Activated CD8-positive, alpha-beta memory T cell treated with anti-CD3 and anti-CD28 coated beads for 4 hours (primary cell): ENCODE results near the gene PRDM2.

Experiments
- DNase-seq, 2 donors: peaks; one replicate each; pipeline ENCODE4 v3.0.0-alpha.2; 2020; ENCODE audit warnings: low read depth in 2 of 2

PRDM2 gene

DNA sequence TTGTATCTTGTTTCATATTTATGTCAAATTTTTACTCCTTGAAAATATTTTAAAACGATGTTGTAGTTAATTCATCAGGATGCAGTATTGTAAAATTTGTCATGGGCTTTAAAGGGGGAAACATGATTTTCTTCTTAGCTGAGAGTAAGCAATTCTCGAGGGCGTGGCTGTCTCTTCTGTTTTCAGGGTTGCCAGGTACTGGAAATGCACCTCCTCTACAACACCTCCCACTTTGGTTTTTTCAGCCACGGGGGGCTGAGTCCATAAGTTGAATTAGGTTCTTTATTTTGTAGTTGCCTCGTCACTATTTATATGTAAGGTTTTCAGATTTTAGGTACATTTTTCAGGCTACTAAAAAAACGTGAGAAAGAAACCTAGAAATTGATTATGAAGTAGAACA, 64.0 kb downstream of the PRDM2 start:
- no peak for DNase-seq

- DNase-seq: peak in 1 of 2 donors; percentile 19
Measured at GRCh38 chr1:13764588-13765332, 64.8 kb downstream of the PRDM2 start.

DNA sequence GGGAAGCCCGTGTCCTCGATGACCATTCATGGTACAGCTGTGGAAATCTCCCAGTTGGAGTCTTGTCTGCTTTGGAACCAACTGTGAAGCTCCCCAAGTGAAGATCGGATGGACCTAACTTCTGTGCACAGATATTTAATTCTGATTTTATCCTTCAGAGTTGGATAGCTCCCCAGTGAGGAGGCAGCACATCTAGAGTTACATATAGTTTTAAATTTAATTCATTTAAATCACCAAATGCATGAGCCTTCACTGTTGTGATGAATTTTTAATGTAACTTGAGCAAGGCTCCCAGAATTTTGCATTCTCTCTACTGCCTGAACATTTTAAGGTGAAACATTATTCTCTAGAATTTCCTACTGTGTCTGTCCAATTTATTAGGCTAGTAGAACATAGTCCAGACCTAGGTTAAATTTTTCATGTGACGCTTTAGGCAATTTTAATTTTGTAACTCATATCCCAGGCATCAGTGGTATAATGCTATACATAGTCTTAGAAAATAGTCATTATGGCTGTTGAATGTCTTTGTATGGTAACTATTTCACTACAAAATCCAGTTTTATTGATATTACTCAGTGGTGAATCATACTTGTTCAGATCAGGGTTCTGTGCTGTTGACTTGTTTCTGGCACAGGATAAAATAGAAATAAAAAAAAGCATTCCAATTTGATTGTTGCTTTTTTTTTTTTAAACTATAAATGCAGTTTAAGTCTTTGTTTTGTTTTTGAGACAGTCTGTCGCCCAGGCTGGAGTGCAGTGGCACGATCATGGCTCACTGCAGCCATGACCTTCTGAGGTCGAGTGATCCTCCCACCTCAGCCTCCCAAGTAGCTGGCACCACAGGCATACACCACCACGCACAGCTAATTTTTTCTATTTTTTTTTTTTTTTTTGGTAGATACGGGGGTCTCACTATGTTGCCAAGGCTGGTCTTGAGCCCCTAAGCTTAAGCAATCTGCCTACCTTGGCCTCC, 66.9 kb downstream of the PRDM2 start:
- DNase-seq: no peak

DNA sequence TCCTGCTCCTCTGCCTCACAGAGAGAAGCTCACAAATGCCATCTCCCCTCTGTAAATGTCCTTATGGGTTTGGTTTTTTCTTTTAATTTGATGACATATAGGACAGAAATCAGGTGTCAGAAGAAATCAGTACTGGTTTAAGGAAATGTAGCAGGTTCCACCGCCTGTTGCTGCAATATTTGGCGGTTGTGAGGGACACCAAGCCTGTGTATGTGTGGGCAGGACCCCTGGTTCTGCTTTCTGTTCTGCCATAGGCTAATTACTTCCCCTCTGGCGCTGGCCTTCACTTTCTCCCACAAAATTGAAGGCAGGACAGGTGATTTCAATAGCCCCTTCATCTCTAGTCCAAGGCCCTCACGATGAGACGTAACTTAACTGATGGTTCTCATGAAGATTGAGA, 69.2 kb downstream of the PRDM2 start:
- DNase-seq: no peak

DNA sequence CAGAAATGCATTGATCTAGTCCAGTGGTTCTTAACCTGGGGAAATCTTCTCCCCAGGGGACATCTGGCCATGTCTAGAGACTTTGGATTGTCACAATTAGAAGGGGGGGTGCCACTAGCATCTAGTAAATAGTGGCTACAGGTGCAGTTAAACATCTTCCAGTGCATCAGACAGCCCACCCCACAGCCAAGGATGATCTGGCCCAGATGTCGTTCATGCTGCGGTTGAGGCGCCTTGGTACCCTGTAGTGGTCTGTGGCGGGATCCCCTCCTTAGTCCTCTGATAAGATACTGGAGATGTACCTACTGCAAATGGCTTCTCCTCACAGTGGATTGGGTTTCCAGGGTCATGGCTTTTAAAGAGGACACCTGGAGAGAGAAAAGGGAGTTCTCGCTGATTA, 69.8 kb downstream of the PRDM2 start:
- no peak for DNase-seq

GRCh38 chr1:13770743-13771142, 70.8 kb downstream of the PRDM2 start:
- no peak for DNase-seq

DNA sequence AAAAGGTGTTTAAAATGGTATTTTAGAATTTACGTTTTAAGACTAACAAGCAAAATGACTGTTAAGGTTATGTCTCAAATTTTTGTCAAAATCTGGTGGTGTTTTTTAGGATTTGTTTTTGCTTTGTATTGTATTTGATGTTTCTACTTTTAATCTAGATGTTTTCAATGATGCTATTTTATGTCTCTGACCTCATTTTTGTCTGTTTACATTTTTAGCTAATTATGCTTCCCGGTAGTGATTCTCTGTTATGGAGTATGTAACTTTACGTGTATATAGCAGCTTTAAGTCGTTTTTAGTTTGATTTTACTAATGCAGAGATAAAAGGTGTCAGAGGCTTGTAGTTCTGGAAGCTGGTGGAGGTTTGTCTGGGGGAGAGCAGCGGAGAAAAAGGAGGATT, 71.8 kb downstream of the PRDM2 start:
- no peak for DNase-seq

DNA sequence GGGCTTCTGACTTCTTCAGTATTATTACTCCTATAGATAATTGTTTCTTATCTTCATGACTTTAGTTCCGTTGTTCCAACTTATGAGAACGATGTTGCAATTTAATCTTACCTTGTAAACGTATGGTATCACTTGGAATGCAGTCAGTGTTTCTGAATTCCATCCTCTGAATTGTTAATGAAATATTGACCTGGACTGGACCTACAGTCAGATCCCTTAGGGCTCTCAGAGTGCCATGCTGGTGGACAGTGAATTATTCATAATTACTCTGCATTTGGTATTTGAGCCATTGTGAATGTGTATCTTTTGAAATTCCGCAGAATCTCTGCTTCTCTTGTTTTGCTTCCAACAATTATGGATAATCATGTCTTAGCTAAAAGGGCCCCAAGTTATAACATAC, 72.3 kb downstream of the PRDM2 start:
- no peak for DNase-seq

GRCh38 chr1:13774121-13774520, 74.1 kb downstream of the PRDM2 start:
- no peak for DNase-seq

GRCh38 chr1:13775459-13775858, 75.5 kb downstream of the PRDM2 start:
- DNase-seq: no peak

- no peak for DNase-seq
Measured at GRCh38 chr1:13775916-13776315, 75.9 kb downstream of the PRDM2 start.

- no peak for DNase-seq
Measured at GRCh38 chr1:13778431-13778830, 78.4 kb downstream of the PRDM2 start.

DNA sequence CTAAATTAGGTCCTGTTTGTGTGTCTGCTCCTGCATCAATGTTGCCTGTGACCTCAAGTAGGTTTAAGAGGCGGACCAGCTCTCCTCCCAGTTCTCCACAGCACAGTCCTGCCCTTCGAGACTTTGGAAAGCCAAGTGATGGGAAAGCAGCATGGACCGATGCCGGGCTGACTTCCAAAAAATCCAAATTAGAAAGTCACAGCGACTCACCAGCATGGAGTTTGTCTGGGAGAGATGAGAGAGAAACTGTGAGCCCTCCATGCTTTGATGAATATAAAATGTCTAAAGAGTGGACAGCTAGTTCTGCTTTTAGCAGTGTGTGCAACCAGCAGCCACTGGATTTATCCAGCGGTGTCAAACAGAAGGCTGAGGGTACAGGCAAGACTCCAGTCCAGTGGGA, 79.9 kb downstream of the PRDM2 start:
- DNase-seq: no peak

GRCh38 chr1:13780780-13781179, 80.8 kb downstream of the PRDM2 start:
- DNase-seq: no peak

- DNase-seq: no peak
Measured at GRCh38 chr1:13781228-13781627, 81.2 kb downstream of the PRDM2 start.

GRCh38 chr1:13781907-13782633, 82.1 kb downstream of the PRDM2 start:
- DNase-seq: no peak

- no peak for DNase-seq
Measured at GRCh38 chr1:13782634-13783360, 82.8 kb downstream of the PRDM2 start.

DNA sequence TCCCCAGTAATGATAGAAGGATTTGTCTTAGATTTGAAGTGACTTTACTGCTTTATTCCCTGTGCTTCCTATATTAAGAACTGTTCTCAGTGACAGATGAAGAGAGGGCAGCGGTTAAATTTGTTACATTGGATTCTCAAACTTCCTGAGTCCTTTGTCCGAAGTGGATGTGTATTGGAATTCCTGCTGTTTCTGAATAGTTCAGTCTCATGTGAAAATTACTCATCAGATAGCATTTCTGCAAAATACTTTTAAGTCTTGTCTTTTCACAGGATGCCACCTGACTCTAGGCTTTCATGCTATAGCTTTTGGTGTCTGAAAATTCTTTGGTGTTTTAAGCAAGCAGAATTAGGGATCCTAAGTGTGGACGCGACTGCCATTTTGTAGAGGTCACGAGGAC, 83.6 kb downstream of the PRDM2 start:
- DNase-seq: no peak

DNA sequence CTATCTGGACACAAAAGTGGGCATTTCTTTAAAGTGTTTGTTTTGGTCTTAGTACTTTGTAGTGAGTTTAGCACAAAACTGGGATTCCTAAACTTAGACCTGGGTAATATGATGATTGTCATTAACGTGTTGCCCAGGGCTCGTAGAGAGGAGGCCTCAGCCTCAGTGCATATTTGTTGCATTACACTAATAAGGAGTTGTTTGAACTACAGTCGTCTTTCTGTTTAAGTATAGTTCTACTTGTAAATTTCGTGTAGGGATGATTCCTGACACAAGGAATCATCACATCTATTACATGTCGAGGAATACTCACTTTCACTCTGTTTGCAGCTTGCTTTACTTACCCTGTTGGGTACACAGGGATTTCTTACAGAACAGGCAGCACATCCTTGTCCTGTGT, 85.0 kb downstream of the PRDM2 start:
- DNase-seq: no peak

DNA sequence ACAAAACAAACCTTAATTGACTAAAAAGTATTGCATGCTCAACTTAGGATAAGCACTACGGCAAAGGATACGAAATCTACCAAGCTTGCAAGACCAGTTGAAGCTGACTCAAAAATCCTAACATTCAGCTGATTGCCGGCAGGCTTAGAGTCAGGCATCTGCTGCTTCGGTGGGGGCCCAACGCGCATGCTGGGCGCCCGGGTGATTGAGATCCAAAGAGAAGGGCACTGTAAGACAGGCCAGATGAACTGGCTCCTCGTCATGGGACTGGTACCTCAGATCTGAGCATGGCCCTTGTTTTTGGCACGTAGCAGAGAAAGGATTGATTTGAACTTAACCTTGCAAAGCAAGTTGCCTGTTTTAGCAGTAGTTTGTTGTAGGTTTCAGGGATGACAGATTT, 86.6 kb downstream of the PRDM2 start:
- no peak for DNase-seq

DNA sequence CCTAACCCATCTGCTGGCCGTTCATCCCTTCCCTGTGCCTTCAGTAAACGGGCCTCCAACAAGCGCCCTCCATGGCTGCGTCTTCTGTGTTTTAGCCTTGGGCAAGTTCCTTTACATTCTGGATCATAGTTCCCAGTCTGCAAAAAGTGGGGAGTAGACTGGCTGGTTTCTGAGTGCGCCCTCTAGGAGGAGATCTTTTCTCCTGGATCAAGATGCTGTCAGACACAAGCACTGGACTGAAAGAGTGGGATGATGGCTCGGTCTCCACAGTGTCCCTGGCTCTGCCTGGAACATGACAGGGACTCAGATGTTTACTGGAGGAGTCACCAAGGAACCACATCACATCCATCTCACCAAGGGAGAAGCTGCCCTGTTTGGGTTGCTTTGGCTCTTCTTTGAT, 88.8 kb downstream of the PRDM2 start:
- no peak for DNase-seq
